GM18909 (cell line): ENCODE results near the gene NRXN3.
A peak's percentile ranks its signal among the peaks of the same experiment; 100 is the strongest.

Experiments used
- ATAC-seq: cut with Tn5 transposase; IDR thresholded peaks from one replicate; pipeline ENCODE4 v1.9.1; 2021; ENCODE audit warnings: mild to moderate bottlenecking; ENCODE audit not compliant: unreplicated experiment, poor library complexity

The NRXN3 gene

GRCh38 chr14:78170203-78170602 lies at the start of gene NRXN3:
Gene NRXN3 (plus strand): TSS chr14:78170373. CDS start chr14:78243094, 72,721 bp downstream.
- ATAC-seq: no peak

GRCh38 chr14:78122436-78122835 lies 47.7 kb upstream of the NRXN3 start:
- no peak for ATAC-seq

GRCh38 chr14:78123650-78124253 lies 46.4 kb upstream of the NRXN3 start:
- no peak for ATAC-seq

GRCh38 chr14:78127961-78128360 lies 42.2 kb upstream of the NRXN3 start:
- no peak for ATAC-seq

GRCh38 chr14:78129375-78129774 lies 40.8 kb upstream of the NRXN3 start:
- no peak for ATAC-seq

GRCh38 chr14:78130356-78130755 lies 39.8 kb upstream of the NRXN3 start:
- ATAC-seq: no peak

- ATAC-seq: no peak
These were observed 39.0 kb upstream of the NRXN3 start for GRCh38 chr14:78131201-78131600.

GRCh38 chr14:78131616-78132015 lies 38.6 kb upstream of the NRXN3 start:
- ATAC-seq: no peak

GRCh38 chr14:78135450-78135891 lies 34.7 kb upstream of the NRXN3 start:
- ATAC-seq: no peak

- no peak for ATAC-seq
These were observed 33.5 kb upstream of the NRXN3 start for GRCh38 chr14:78136695-78137094.

GRCh38 chr14:78141590-78141989 lies 28.6 kb upstream of the NRXN3 start:
- no peak for ATAC-seq

GRCh38 chr14:78142998-78143397 lies 27.2 kb upstream of the NRXN3 start:
- ATAC-seq: no peak

GRCh38 chr14:78143489-78144145 lies 26.6 kb upstream of the NRXN3 start:
- no peak for ATAC-seq

GRCh38 chr14:78152201-78153063 lies 17.7 kb upstream of the NRXN3 start:
- ATAC-seq: no peak

GRCh38 chr14:78153064-78153341 lies 17.2 kb upstream of the NRXN3 start:
- ATAC-seq: no peak

GRCh38 chr14:78154827-78155226 lies 15.3 kb upstream of the NRXN3 start:
- ATAC-seq: no peak

- no peak for ATAC-seq
These were observed 14.0 kb upstream of the NRXN3 start for GRCh38 chr14:78156196-78156595.

GRCh38 chr14:78157494-78158437 lies 12.4 kb upstream of the NRXN3 start:
- ATAC-seq: no peak

- no peak for ATAC-seq
These were observed 8.0 kb upstream of the NRXN3 start for GRCh38 chr14:78162202-78162601.

GRCh38 chr14:78164226-78164853 lies 5.8 kb upstream of the NRXN3 start:
- ATAC-seq: peak; percentile 69
